WTC11 (cell line): Measurements from ENCODE around the gene CLCA2. TPM values are rescaled to one million over a fixed set of nuclear protein-coding genes. Genes with fewer than 3 reads are reported as not detected.

ENCODE experiments used
- ATAC-seq: fragments of 200-7000 bp; cut with Tn5 transposase; 2 replicates; pipeline ENCODE4 v1.10.0; 2021; ENCODE audit warnings: mild to moderate bottlenecking, moderate library complexity
- CTCF ChIA-PET: fragments of 300-600 bp; sonication (Branson Sonifier 250); formaldehyde crosslinking; loops from one replicate; lab custom pipeline; 2021; ENCODE audit warnings: antibody characterized with exemption; lab: Charles Lee
- POLR2A ChIA-PET: fragments of 350-600 bp; sonication (Branson Sonifier 250); formaldehyde crosslinking; loops from one replicate; lab custom pipeline; 2021; ENCODE audit warnings: antibody characterized with exemption; lab: Charles Lee
- DNase-seq: peaks from one replicate; pipeline ENCODE4 v3.0.0; 2021; ENCODE audit warnings: low spot score
- H3K27ac Mint-ChIP-seq: 2 replicates; pipeline ENCODE4 v1.8.0; 2021; ENCODE audit warnings: mixed read lengths
- H3K27me3 Mint-ChIP-seq: 2 replicates; pipeline ENCODE4 v1.8.0; 2021; ENCODE audit warnings: low read depth, mild to moderate bottlenecking, moderate library complexity, mixed read lengths
- H3K36me3 Mint-ChIP-seq: 2 replicates; pipeline ENCODE4 v1.8.0; 2021; ENCODE audit warnings: mixed read lengths
- H3K4me1 Mint-ChIP-seq: 2 replicates; pipeline ENCODE4 v1.8.0; 2022; ENCODE audit warnings: mixed read lengths
- H3K4me3 Mint-ChIP-seq: 2 replicates; pipeline ENCODE4 v1.8.0; 2021; ENCODE audit warnings: mild to moderate bottlenecking, moderate library complexity, mixed read lengths
- H3K9me3 Mint-ChIP-seq: 2 replicates; pipeline ENCODE4 v1.8.0; 2021; ENCODE audit warnings: mixed read lengths
- AFF4 ChIP-seq: sonication (generic); formaldehyde crosslinking; IDR thresholded peaks from 2 replicates; pipeline ENCODE4 v1.8.1; 2023; ENCODE audit warnings: mild to moderate bottlenecking, missing genetic modification reagents, borderline replicate concordance
- E2F5 ChIP-seq: sonication (generic); formaldehyde crosslinking; IDR thresholded peaks from 2 replicates; pipeline ENCODE4 v1.8.1; 2022; ENCODE audit warnings: mild to moderate bottlenecking, moderate library complexity, missing genetic modification reagents
- ERG ChIP-seq: fragments of 250-450 bp; sonication (Bioruptor Pico); IDR thresholded peaks from 2 replicates; pipeline ENCODE4 v1.8.0; 2021; ENCODE audit warnings: mild to moderate bottlenecking
- FOXP4 ChIP-seq: sonication (generic); formaldehyde crosslinking; IDR thresholded peaks from 2 replicates; pipeline ENCODE4 v1.8.0; 2022; ENCODE audit warnings: mild to moderate bottlenecking, missing genetic modification reagents
- HMGXB4 ChIP-seq: sonication (generic); formaldehyde crosslinking; IDR thresholded peaks from 2 replicates; pipeline ENCODE4 v1.8.1; 2023; ENCODE audit warnings: mild to moderate bottlenecking, moderate library complexity, missing genetic modification reagents
- IRF2 ChIP-seq: sonication (generic); formaldehyde crosslinking; IDR thresholded peaks from 2 replicates; pipeline ENCODE4 v1.8.0; 2022; ENCODE audit warnings: low read depth, missing genetic modification reagents, borderline replicate concordance
- KAT7 ChIP-seq: sonication (generic); formaldehyde crosslinking; IDR thresholded peaks from 2 replicates; pipeline ENCODE4 v1.8.1; 2023; ENCODE audit warnings: missing genetic modification reagents, mild to moderate bottlenecking, borderline replicate concordance
- NFE2L1 ChIP-seq: sonication (generic); formaldehyde crosslinking; IDR thresholded peaks from 2 replicates; pipeline ENCODE4 v1.8.1; 2023; ENCODE audit warnings: missing genetic modification reagents
- NR1H2 ChIP-seq: sonication (generic); formaldehyde crosslinking; IDR thresholded peaks from 2 replicates; pipeline ENCODE4 v1.9.0; 2021; ENCODE audit warnings: mild to moderate bottlenecking, moderate library complexity, missing genetic modification reagents
- NR2C2 ChIP-seq: sonication (generic); formaldehyde crosslinking; IDR thresholded peaks from 2 replicates; pipeline ENCODE4 v1.8.0; 2022; ENCODE audit warnings: mild to moderate bottlenecking, missing genetic modification reagents
- PRRX2 ChIP-seq: fragments of 250-450 bp; sonication (Bioruptor Pico); IDR thresholded peaks from 2 replicates; pipeline ENCODE4 v1.8.0; 2021; ENCODE audit warnings: mild to moderate bottlenecking
- ZNF281 ChIP-seq: sonication (generic); formaldehyde crosslinking; IDR thresholded peaks from 2 replicates; pipeline ENCODE4 v1.8.0; 2023; ENCODE audit warnings: mild to moderate bottlenecking, missing genetic modification reagents
- ZNF512 ChIP-seq: sonication (generic); formaldehyde crosslinking; IDR thresholded peaks from 2 replicates; pipeline ENCODE4 v1.8.1; 2022; ENCODE audit warnings: missing genetic modification reagents, borderline replicate concordance
- total RNA-seq: library from RNA; stranded (reverse); gene quantifications from 3 replicates; pipeline ENCODE4 v1.2.3, GENCODE V29; 2021

Gene CLCA2
- total RNA-seq, 1 experiment from 2014 or later = 0.07 TPM

- Mint-ChIP-seq H3K27ac (no peak overlapping the region), H3K36me3 (no peaks in the 10 kb centered on the region), H3K9me3 (no peaks in the 10 kb centered on the region), H3K4me1 (peaks cover 18% of the 10 kb centered on the region), H3K27me3 (no peaks in the 10 kb centered on the region), H3K4me3 (no peak overlapping the region)
- CTCF ChIA-PET = no interaction called here
- DNase-seq (no peak), ATAC-seq (no peak)
- POLR2A ChIA-PET = no interaction called here
- no peak for TF ChIP-seq KAT7 (CRISPR knock-in tag)
- TF ChIP-seq IRF2 (CRISPR knock-in tag) = no peak
- TF ChIP-seq ZNF512 (CRISPR knock-in tag) = no peak
- no peak for TF ChIP-seq E2F5 (CRISPR knock-in tag)
- no peak for TF ChIP-seq AFF4 (CRISPR knock-in tag)
- no peak for TF ChIP-seq NFE2L1 (CRISPR knock-in tag)
- TF ChIP-seq NR1H2 = no peak
Measured at GRCh38 chr1:86450847-86451246, 26.9 kb downstream of the CLCA2 start.

GRCh38 chr1:86453664-86454063 lies 29.7 kb downstream of the CLCA2 start:
- POLR2A ChIA-PET = no interaction called here
- ATAC-seq = 0 out of 2 replicates have a peak, but pooled peaks have one; percentile 24
- Mint-ChIP-seq H3K36me3 (no peaks in the 10 kb centered on the region), H3K9me3 (no peaks in the 10 kb centered on the region), H3K4me1 (peaks cover 18% of the 10 kb centered on the region), H3K27me3 (no peaks in the 10 kb centered on the region), H3K27ac (no peak overlapping the region)
- TF ChIP-seq ERG (CRISPR knock-in tag) (no peak), ZNF281 (CRISPR knock-in tag) (no peak)
- TF ChIP-seq, all 79 proteins: peak for 0
- DNase-seq = no peak
- H3K4me3 Mint-ChIP-seq = no peak overlapping the region
- CTCF ChIA-PET = no interaction called here

- Mint-ChIP-seq H3K4me3 (no peak overlapping the region), H3K36me3 (no peaks in the 10 kb centered on the region), H3K4me1 (peaks cover 15% of the 10 kb centered on the region), H3K27ac (no peak overlapping the region), H3K9me3 (no peaks in the 10 kb centered on the region), H3K27me3 (no peaks in the 10 kb centered on the region)
- TF ChIP-seq ERG (CRISPR knock-in tag) (no peak), PRRX2 (no peak), NR2C2 (CRISPR knock-in tag) (no peak), FOXP4 (CRISPR knock-in tag) (no peak), HMGXB4 (no peak)
- DNase-seq (no peak), ATAC-seq (no peak)
- POLR2A ChIA-PET = no interaction called here
- CTCF ChIA-PET = no interaction called here
Measured at GRCh38 chr1:86455073-86455472, 31.1 kb downstream of the CLCA2 start.
